Activated B cell treated with CpG ODN at 0.5 μM for 24 hours (primary cell): ENCODE data around the gene TEAD4. TPM values are rescaled to one million over a fixed set of nuclear protein-coding genes. Genes with fewer than 3 reads are reported as not detected.

ENCODE experiments used
- ATAC-seq: fragments of 200-7000 bp; cut with Tn5 transposase; one replicate; pipeline ENCODE4 v1.10.0; 2021; ENCODE audit warnings: low read depth, mild to moderate bottlenecking, moderate library complexity
- CTCF ChIA-PET: fragments of 350-600 bp; sonication (Branson Sonifier 250); formaldehyde crosslinking; loops from one replicate; lab custom pipeline; 2021; ENCODE audit warnings: antibody characterized with exemption; lab: Charles Lee
- POLR2A ChIA-PET: fragments of 350-600 bp; sonication (Branson Sonifier 250); formaldehyde crosslinking; loops from one replicate; lab custom pipeline; 2021; ENCODE audit warnings: antibody characterized with exemption; lab: Charles Lee
- DNase-seq: peaks from one replicate; pipeline ENCODE4 v3.0.0; 2022
- H3K27ac Mint-ChIP-seq: one replicate; pipeline ENCODE4 v1.8.0; 2020; ENCODE audit warnings: mixed read lengths
- H3K27me3 Mint-ChIP-seq: one replicate; pipeline ENCODE4 v1.8.0; 2021; ENCODE audit warnings: mixed read lengths
- H3K36me3 Mint-ChIP-seq: one replicate; pipeline ENCODE4 v1.8.0; 2021; ENCODE audit warnings: low read depth, mixed read lengths
- H3K4me1 Mint-ChIP-seq: one replicate; pipeline ENCODE4 v1.8.0; 2021; ENCODE audit warnings: mixed read lengths
- H3K4me3 Mint-ChIP-seq: one replicate; pipeline ENCODE4 v1.8.0; 2020; ENCODE audit warnings: mild to moderate bottlenecking, mixed read lengths
- H3K9me3 Mint-ChIP-seq: one replicate; pipeline ENCODE4 v1.8.0; 2020; ENCODE audit warnings: mixed read lengths
- CTCF ChIP-seq: fragments of 200-600 bp; IDR thresholded peaks from one replicate; pipeline ENCODE4 v1.8.0; 2022; ENCODE audit warnings: antibody characterized with exemption, mild to moderate bottlenecking
- intact Hi-C: fragments of 100-400 bp; cut with micrococcal nuclease; formaldehyde crosslinking; loops from one replicate; pipeline ENCODE4 v1.15.1; 2024
- total RNA-seq: library from RNA; stranded (reverse); gene quantifications from 2 replicates; pipeline ENCODE4 v1.2.3, GENCODE V29; 2022

TEAD4 gene
- total RNA-seq, 1 donor from 2014 or later: not detected

DNA sequence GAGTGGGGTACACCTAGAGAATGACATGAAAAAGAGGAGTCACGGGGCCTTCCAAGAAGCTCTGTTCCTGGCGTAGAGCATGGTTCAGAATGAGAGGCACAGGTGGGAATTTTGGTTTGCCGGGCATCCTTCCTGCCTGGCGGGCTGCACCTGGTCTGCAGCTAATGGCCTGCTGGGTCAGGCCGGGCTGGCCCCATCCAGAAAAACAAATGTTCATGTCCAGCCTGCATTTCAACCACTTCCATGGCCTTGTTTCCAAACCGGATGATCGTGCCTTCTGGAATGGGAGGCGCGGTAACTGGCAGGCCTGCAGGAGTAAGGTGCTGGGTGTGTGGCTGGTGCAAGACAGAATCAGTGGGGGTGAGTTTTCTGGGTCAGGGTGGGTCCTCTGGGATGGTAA lies 14.4 kb downstream of the TEAD4 start:
- no peak overlapping the region for H3K4me3 Mint-ChIP-seq
- intact Hi-C loops: no loop called here
- no peaks in the 10 kb centered on the region for H3K36me3 Mint-ChIP-seq
- ATAC-seq (no peak), DNase-seq (no peak)
- peaks cover 10% of the 10 kb centered on the region for H3K27me3 Mint-ChIP-seq
- no peaks in the 10 kb centered on the region for H3K4me1 Mint-ChIP-seq
- no peaks in the 10 kb centered on the region for H3K9me3 Mint-ChIP-seq
- ChIA-PET POLR2A (no interaction called here), CTCF (no interaction called here)
- H3K27ac Mint-ChIP-seq: no peak overlapping the region
- TF ChIP-seq CTCF: no peak

- TF ChIP-seq CTCF: no peak
- H3K9me3 Mint-ChIP-seq: no peaks in the 10 kb centered on the region
- no peaks in the 10 kb centered on the region for H3K4me1 Mint-ChIP-seq
- intact Hi-C loops: no loop called here
- ATAC-seq: no peak
- H3K4me3 Mint-ChIP-seq: no peak overlapping the region
- H3K36me3 Mint-ChIP-seq: no peaks in the 10 kb centered on the region
- H3K27ac Mint-ChIP-seq: no peak overlapping the region
- no peak for DNase-seq
- peaks cover 7% of the 10 kb centered on the region for H3K27me3 Mint-ChIP-seq
- CTCF ChIA-PET: no interaction called here
- POLR2A ChIA-PET: no interaction called here
Observed at GRCh38 chr12:2974560-2974971, 15.4 kb downstream of the TEAD4 start.

DNA sequence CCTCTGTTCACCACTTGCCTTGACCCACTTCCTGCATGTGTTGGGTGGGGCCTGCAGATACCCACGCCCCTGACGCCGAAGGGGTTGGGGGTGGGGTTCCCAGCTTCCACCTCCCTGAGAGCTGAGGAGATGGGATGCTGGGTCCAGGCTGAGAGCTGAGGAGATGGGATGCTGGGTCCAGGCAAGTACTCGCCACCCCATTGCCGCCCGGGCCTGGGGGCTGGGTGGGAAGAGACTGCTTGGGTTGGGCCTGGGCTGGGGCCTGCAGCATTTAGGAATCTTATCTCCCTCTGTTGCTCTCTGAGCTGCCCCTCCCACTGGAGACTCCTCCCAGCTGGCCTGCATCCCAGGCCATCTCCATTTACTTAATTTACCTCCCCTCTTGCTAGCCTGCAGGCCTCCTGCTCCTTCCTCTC lies 17.4 kb downstream of the TEAD4 start:
- CTCF ChIA-PET: no interaction called here
- Mint-ChIP-seq H3K36me3 (no peaks in the 10 kb centered on the region), H3K4me3 (no peak overlapping the region), H3K9me3 (no peaks in the 10 kb centered on the region), H3K27me3 (peaks cover 7% of the 10 kb centered on the region), H3K27ac (no peak overlapping the region), H3K4me1 (no peaks in the 10 kb centered on the region)
- intact Hi-C loops: no loop called here
- no peak for TF ChIP-seq CTCF
- POLR2A ChIA-PET: no interaction called here
- ATAC-seq (no peak), DNase-seq (no peak)

GRCh38 chr12:2977776-2978175 lies 18.6 kb downstream of the TEAD4 start:
- POLR2A ChIA-PET: no interaction called here
- H3K9me3 Mint-ChIP-seq: no peaks in the 10 kb centered on the region
- no peak for DNase-seq
- H3K27ac Mint-ChIP-seq: no peak overlapping the region
- CTCF ChIA-PET: no interaction called here
- intact Hi-C loops: no loop called here
- H3K4me1 Mint-ChIP-seq: no peaks in the 10 kb centered on the region
- H3K4me3 Mint-ChIP-seq: no peak overlapping the region
- H3K27me3 Mint-ChIP-seq: peaks cover 6% of the 10 kb centered on the region
- H3K36me3 Mint-ChIP-seq: no peaks in the 10 kb centered on the region
- no peak for ATAC-seq
- TF ChIP-seq CTCF: no peak

DNA sequence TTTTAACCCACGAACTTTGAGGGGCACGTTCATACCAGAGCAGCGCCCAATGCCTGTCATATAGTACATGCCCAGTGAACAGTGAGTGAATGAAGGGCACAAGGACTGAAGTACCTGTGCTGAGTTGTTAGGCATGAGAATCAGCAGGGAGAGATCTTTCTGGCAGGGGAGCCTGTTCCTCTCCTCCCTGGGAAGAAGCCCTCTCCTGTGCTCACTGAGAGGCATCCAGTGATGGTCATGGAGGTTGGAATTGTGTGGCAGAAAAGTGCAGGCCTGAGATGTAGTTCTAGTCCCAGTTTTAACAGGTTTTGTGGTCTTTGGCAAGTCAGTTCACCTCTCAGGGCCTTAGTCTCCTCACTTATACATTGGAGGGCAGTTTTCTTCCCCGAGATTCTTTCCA lies 20.6 kb downstream of the TEAD4 start:
- CTCF ChIA-PET: no interaction called here
- TF ChIP-seq CTCF: no peak

More for the DNA sequence above, 20.6 kb downstream of the TEAD4 start:
- no peak overlapping the region for H3K4me3 Mint-ChIP-seq
- peaks cover 2% of the 10 kb centered on the region for H3K27me3 Mint-ChIP-seq
- DNase-seq: no peak
- ATAC-seq: no peak
- intact Hi-C loops: no loop called here
- no peak overlapping the region for H3K27ac Mint-ChIP-seq
- no peaks in the 10 kb centered on the region for H3K36me3 Mint-ChIP-seq
- no peaks in the 10 kb centered on the region for H3K4me1 Mint-ChIP-seq
- H3K9me3 Mint-ChIP-seq: no peaks in the 10 kb centered on the region
- POLR2A ChIA-PET: no interaction called here
